ENCODE results near the gene HBG2.

GRCh38 chr11:5239046-5239445 is 15.5 kb downstream of the HBG2 start:
- TF ChIP-seq POLR2AphosphoS5 (IDR thresholded peaks at IDR 0.05) = no peak
- no peak for TF ChIP-seq SMC3 (conservative IDR thresholded peaks at IDR 0.05; ENCODE audit: poor library complexity)
- no peak for TF ChIP-seq EZH2 (IDR thresholded peaks at IDR 0.05; ENCODE audit: borderline replicate concordance, insufficient read depth, low read length, poor library complexity, severe bottlenecking)
- TF ChIP-seq CTCF (IDR thresholded peaks at IDR 0.05; ENCODE audit: poor library complexity, severe bottlenecking) = no peak
